Activated T-cell treated with anti-CD3 and anti-CD28 coated beads for 4 hours (primary cell): Measurements from ENCODE around the gene USP13.
"Not testable (repeated sequence)": the region's sequence is repeated elsewhere in the genome, so short reads cannot be mapped to it uniquely, and the experiment has no call there.

Source experiments
- DNase-seq: peaks from one replicate; pipeline ENCODE4 v3.0.0-alpha.2; 2020

USP13 gene, protein sequence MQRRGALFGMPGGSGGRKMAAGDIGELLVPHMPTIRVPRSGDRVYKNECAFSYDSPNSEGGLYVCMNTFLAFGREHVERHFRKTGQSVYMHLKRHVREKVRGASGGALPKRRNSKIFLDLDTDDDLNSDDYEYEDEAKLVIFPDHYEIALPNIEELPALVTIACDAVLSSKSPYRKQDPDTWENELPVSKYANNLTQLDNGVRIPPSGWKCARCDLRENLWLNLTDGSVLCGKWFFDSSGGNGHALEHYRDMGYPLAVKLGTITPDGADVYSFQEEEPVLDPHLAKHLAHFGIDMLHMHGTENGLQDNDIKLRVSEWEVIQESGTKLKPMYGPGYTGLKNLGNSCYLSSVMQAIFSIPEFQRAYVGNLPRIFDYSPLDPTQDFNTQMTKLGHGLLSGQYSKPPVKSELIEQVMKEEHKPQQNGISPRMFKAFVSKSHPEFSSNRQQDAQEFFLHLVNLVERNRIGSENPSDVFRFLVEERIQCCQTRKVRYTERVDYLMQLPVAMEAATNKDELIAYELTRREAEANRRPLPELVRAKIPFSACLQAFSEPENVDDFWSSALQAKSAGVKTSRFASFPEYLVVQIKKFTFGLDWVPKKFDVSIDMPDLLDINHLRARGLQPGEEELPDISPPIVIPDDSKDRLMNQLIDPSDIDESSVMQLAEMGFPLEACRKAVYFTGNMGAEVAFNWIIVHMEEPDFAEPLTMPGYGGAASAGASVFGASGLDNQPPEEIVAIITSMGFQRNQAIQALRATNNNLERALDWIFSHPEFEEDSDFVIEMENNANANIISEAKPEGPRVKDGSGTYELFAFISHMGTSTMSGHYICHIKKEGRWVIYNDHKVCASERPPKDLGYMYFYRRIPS

GRCh38 chr3:179652447-179653095 lies at the start of gene USP13:
USP13 (plus strand) TSS chr3:179653040; CDS start chr3:179653226, 186 bp downstream.
- peak; percentile 41 for DNase-seq

GRCh38 chr3:179603321-179603720 lies 49.5 kb upstream of the USP13 start:
- DNase-seq = no peak

- no peak for DNase-seq
Observed at GRCh38 chr3:179603831-179604230, 49.0 kb upstream of the USP13 start.

GRCh38 chr3:179604321-179605078 lies 48.3 kb upstream of the USP13 start, which contains the start of the genes MRPL47 and NDUFB5:
MRPL47 (minus strand) TSS chr3:179604638; CDS start chr3:179604624, 14 bp downstream.
NDUFB5 (plus strand) TSS chr3:179604794; CDS start chr3:179604816, 22 bp downstream.
- DNase-seq = peak; percentile 90

DNA sequence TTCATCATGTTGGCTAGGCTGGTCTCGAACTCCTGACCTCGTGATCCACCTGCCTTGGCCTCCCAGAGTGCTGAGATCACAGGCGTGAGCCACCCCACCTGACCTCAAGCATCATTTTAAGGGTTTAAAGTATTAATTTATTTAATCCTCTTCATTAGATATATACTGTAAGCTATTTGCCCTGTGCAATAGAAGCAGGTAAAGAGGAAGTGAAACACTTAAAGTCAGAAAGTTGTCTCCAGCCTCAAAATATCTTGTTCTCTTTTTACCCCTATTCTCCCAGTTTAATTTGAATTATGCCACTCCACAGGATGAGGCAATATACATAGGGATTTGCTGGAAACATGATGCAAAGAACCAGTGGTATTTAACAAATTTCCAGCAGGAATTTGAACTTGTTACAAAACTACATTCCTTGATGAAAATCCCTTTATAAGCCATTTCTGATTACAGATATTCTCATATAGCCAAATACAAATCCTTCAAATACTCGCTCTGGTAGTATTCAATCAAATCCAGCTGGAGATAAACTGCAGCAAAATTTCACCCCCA lies 46.2 kb upstream of the USP13 start:
- no peak for DNase-seq

GRCh38 chr3:179608931-179609720 lies 43.7 kb upstream of the USP13 start:
- no peak for DNase-seq

GRCh38 chr3:179610066-179610465 lies 42.8 kb upstream of the USP13 start:
- no peak for DNase-seq

DNA sequence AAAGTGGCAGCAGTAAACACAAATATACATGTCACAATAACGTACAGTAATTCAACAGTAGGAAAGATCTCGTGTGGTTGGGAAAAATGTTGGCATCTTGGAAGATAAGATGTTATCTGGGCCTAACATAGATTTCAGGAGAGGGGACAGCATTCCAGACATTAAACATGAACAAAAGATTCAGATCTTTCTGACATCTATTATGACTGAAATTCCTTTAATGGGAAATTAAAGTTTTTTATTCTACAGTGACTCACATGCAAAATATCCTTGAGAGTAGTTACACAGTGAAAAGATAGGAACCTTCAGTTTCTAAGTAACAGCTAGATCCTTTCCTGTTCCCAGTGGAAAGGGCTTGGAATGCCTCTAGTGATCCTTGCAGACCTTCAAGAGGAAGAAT lies 39.0 kb upstream of the USP13 start:
- DNase-seq = no peak

GRCh38 chr3:179615458-179616173 lies 37.2 kb upstream of the USP13 start:
- DNase-seq = no peak

- DNase-seq = no peak
Observed at GRCh38 chr3:179622023-179622422, 30.8 kb upstream of the USP13 start.

GRCh38 chr3:179624451-179624850 lies 28.4 kb upstream of the USP13 start:
- no peak for DNase-seq

GRCh38 chr3:179630753-179631451 lies 21.9 kb upstream of the USP13 start:
- no peak for DNase-seq

GRCh38 chr3:179640469-179640868 lies 12.4 kb upstream of the USP13 start:
- no peak for DNase-seq

- DNase-seq = no peak
Observed at GRCh38 chr3:179642871-179643270, 10.0 kb upstream of the USP13 start.

DNA sequence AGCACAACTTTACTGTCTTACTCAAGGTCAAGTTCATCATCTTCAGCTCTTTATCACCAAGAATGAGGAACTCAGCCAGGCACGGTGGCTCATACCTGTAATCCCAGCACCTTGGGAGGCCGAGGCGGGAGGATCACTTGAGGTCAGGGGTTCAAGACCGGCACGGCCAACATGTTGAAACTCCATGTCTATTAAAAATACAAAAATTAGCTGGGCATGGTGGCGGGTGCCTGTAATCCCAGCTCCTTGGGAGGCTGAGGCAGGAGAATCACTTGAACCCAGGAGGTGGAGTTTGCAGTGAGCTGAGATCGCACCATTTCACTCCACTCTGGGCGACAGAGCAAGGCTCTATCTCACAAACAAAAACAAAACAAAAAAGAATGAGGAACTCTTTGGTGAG lies 9.0 kb upstream of the USP13 start:
- DNase-seq = not testable (repeated sequence)

GRCh38 chr3:179646177-179646576 lies 6.7 kb upstream of the USP13 start:
- no peak for DNase-seq

- no peak for DNase-seq
Observed at GRCh38 chr3:179651687-179652446, 973 bp upstream of the USP13 start.

DNA sequence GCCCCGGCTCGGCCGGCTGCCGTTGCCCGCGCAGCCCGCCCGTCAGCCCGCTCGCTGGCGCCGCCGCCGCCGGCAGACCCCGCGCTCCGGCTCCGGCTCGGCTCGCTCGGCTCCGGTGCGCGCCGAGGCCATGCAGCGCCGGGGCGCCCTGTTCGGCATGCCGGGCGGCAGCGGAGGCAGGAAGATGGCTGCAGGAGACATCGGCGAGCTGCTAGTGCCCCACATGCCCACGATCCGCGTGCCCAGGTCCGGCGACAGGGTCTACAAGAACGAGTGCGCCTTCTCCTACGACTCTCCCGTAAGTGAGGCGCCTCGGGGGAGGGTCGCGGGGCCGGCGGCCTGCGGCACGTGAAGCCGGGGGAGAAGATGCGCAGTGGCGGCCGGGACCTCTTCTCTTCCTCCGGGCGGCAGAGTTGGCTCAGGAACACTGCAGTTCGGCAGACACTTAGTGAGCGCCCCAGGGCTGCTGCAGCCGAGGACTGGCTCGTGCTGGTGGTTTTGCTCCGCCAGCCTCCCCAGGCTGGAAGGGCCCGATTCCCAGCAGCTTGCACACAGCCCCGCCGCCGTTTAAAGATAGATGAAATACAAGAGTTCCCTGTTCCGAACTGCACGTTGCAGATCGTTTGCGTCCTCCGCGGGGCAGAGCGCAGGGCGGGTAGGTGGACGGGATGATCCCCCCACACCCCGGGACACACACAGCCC lies 407 bp downstream of the USP13 start:
- peak; percentile 38 for DNase-seq
